MM.1S (cell line): ENCODE results near the gene WSCD1.

Experiments
- DNase-seq: peaks from one replicate; pipeline ENCODE4 v3.0.0-alpha.2; 2015
- H2AFZ ChIP-seq: fragments of 300-600 bp; sonication (generic); 2 replicates; pipeline ENCODE4 v1.6.0; 2016; ENCODE audit warnings: antibody characterized with exemption, low read length
- H3F3A ChIP-seq: fragments of 300-600 bp; sonication (generic); 2 replicates; pipeline ENCODE4 v1.6.1; 2016; ENCODE audit warnings: mild to moderate bottlenecking, antibody characterized with exemption, low read length, moderate library complexity, mixed read lengths; ENCODE audit not compliant: insufficient read depth
- H3K27ac ChIP-seq: fragments of 300-600 bp; sonication (generic); 2 replicates; pipeline ENCODE4 v1.5.1; 2016; ENCODE audit warnings: mild to moderate bottlenecking, low read length
- H3K27me3 ChIP-seq: fragments of 300-600 bp; sonication (generic); replicated peaks from 2 replicates; pipeline ENCODE4 v1.6.0; 2016; ENCODE audit warnings: low read length; ENCODE audit not compliant: insufficient read depth
- H3K36me3 ChIP-seq: fragments of 300-600 bp; sonication (generic); replicated peaks from 2 replicates; pipeline ENCODE4 v1.6.1; 2016; ENCODE audit warnings: mild to moderate bottlenecking, low read length, mixed read lengths; ENCODE audit not compliant: insufficient read depth
- H3K4me1 ChIP-seq: fragments of 300-600 bp; sonication (generic); 2 replicates; pipeline ENCODE4 v1.6.1; 2016; ENCODE audit warnings: low read length, mixed read lengths
- H3K4me2 ChIP-seq: fragments of 300-600 bp; sonication (generic); 2 replicates; pipeline ENCODE4 v1.6.0; 2016; ENCODE audit warnings: low read depth, low read length
- H3K4me3 ChIP-seq: fragments of 300-600 bp; sonication (generic); 2 replicates; pipeline ENCODE4 v1.5.1; 2016; ENCODE audit warnings: low read length, mixed read lengths
- H3K79me2 ChIP-seq: fragments of 300-600 bp; sonication (generic); 2 replicates; pipeline ENCODE4 v1.6.1; 2016; ENCODE audit warnings: mixed run types, low read length, mixed read lengths
- H3K9ac ChIP-seq: fragments of 300-600 bp; sonication (generic); 2 replicates; pipeline ENCODE4 v1.6.1; 2016; ENCODE audit warnings: low read length, mixed read lengths
- H3K9me2 ChIP-seq: fragments of 300-600 bp; sonication (generic); replicated peaks from 2 replicates; pipeline ENCODE4 v1.6.1; 2016; ENCODE audit warnings: mild to moderate bottlenecking, low read length, mixed read lengths; ENCODE audit not compliant: insufficient read depth
- H3K9me3 ChIP-seq: fragments of 300-600 bp; sonication (generic); replicated peaks from 2 replicates; pipeline ENCODE4 v1.6.1; 2016; ENCODE audit warnings: mild to moderate bottlenecking, low read length, mixed read lengths; ENCODE audit not compliant: insufficient read depth
- H4K20me1 ChIP-seq: fragments of 300-600 bp; sonication (generic); 2 replicates; pipeline ENCODE4 v1.6.1; 2016; ENCODE audit warnings: mild to moderate bottlenecking, low read length, moderate library complexity, mixed read lengths; ENCODE audit not compliant: insufficient read depth
- CTCF ChIP-seq: fragments of 300-600 bp; sonication (generic); IDR thresholded peaks from 2 replicates; pipeline ENCODE4 v1.5.1; 2016; ENCODE audit warnings: antibody characterized with exemption, low read length, mixed read lengths
- EZH2 ChIP-seq: fragments of 300-600 bp; sonication (generic); optimal IDR thresholded peaks from 2 replicates; pipeline ENCODE3; 2017; ENCODE audit warnings: low read depth, mild to moderate bottlenecking, antibody characterized with exemption, low read length, mixed read lengths
- EZH2phosphoT487 ChIP-seq: fragments of 300-600 bp; sonication (generic); IDR thresholded peaks from 2 replicates; pipeline ENCODE4 v1.6.1; 2018; ENCODE audit warnings: antibody characterized with exemption, low read length

Gene WSCD1

GRCh38 chr17:6108382-6108781, 38.2 kb downstream of the WSCD1 start:
- Histone ChIP-seq H3K36me3 (0 out of 2 replicates have a peak, but pooled peaks cover 8% of the 10 kb centered on the region), H2AFZ (no peak overlapping the region), H3K27ac (no peak overlapping the region), H3K4me3 (no peak overlapping the region), H3F3A (no peaks in the 10 kb centered on the region), H3K9me3 (no peaks in the 10 kb centered on the region), H3K4me2 (no peak overlapping the region), H3K9ac (no peak overlapping the region), H4K20me1 (no peaks in the 10 kb centered on the region), H3K4me1 (no peaks in the 10 kb centered on the region), H3K79me2 (no peaks in the 10 kb centered on the region), H3K27me3 (no peaks in the 10 kb centered on the region), H3K9me2 (no peaks in the 10 kb centered on the region)
- DNase-seq = no peak
- TF ChIP-seq EZH2 (no peak), EZH2phosphoT487 (no peak), CTCF (no peak)

- Histone ChIP-seq H3K79me2 (no peaks in the 10 kb centered on the region), H2AFZ (no peak overlapping the region), H4K20me1 (no peaks in the 10 kb centered on the region), H3K27me3 (no peaks in the 10 kb centered on the region), H3K4me3 (no peak overlapping the region), H3K9ac (no peak overlapping the region), H3K27ac (no peak overlapping the region), H3K4me2 (no peak overlapping the region), H3K9me2 (no peaks in the 10 kb centered on the region), H3F3A (0 out of 2 replicates have a peak, but pooled peaks cover 2% of the 10 kb centered on the region), H3K36me3 (0 out of 2 replicates have a peak, but pooled peaks cover 8% of the 10 kb centered on the region), H3K4me1 (no peaks in the 10 kb centered on the region), H3K9me3 (no peaks in the 10 kb centered on the region)
- no peak for DNase-seq
- TF ChIP-seq EZH2phosphoT487 (no peak), CTCF (no peak), EZH2 (no peak)
Measured at GRCh38 chr17:6108987-6109386, 38.8 kb downstream of the WSCD1 start.

DNA sequence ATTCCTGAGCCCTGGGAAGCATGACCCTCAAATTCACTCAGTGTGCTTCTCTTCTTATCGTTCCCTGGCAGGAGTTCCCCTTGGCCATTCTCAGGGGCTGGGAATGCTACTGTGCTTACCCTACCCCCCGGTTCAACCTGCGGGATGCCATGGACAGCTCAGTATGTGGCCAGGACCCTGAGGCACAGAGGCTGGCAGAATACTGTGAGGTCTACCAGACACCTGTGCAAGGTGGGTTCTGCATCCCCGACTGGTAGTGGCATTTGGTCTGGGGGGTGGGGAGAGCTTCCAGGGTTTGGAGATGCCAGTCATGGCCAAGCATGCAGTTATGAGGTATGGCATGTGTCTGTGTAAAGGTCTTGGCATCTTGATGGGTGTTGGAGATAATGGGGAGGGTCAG, 39.4 kb downstream of the WSCD1 start:
- H3K79me2 ChIP-seq = no peaks in the 10 kb centered on the region
- H3K27ac ChIP-seq = no peak overlapping the region
- H3K36me3 ChIP-seq = 0 out of 2 replicates have a peak, but pooled peaks cover 8% of the 10 kb centered on the region
- no peak for DNase-seq
- no peaks in the 10 kb centered on the region for H3K27me3 ChIP-seq
- H3F3A ChIP-seq = 0 out of 2 replicates have a peak, but pooled peaks cover 2% of the 10 kb centered on the region
- no peaks in the 10 kb centered on the region for H4K20me1 ChIP-seq
- H3K9ac ChIP-seq = no peak overlapping the region
- no peaks in the 10 kb centered on the region for H3K4me1 ChIP-seq
- TF ChIP-seq EZH2phosphoT487 = no peak
- no peak for TF ChIP-seq EZH2
- TF ChIP-seq CTCF = no peak
- H3K9me3 ChIP-seq = no peaks in the 10 kb centered on the region
- no peak overlapping the region for H3K4me3 ChIP-seq
- H2AFZ ChIP-seq = no peak overlapping the region
- H3K4me2 ChIP-seq = no peak overlapping the region
- H3K9me2 ChIP-seq = no peaks in the 10 kb centered on the region
